Heart left ventricle (tissue), 16 donors: ENCODE results near the gene DEFB132. TPM values are rescaled to one million over a fixed set of nuclear protein-coding genes. Genes with fewer than 3 reads are reported as not detected.

Source experiments
- ATAC-seq, 4 donors: fragments of 200-7000 bp; cut with Tn5 transposase; one replicate each; pipeline ENCODE4 v1.9.1; 2020 to 2022; ENCODE audit warnings: moderate library complexity in 4 of 4, mild to moderate bottlenecking in 3 of 4, moderate number of reproducible peaks in 1 of 4
- DNase-seq, 5 donors: peaks; one replicate each; pipeline ENCODE4 v3.0.0-alpha.2; 2020
- H3K27ac ChIP-seq, 12 donors: fragments of 200-600 bp; sonication (generic) in 4 of 12; one replicate each; pipeline versions ENCODE4 v1.5.0 to v1.8.0; 2016 to 2022; ENCODE audit warnings: mild to moderate bottlenecking in 2 of 12
- H3K27me3 ChIP-seq, 9 donors: fragments of 200-600 bp; sonication (generic) in 2 of 9; one replicate each; pipeline versions ENCODE4 v1.5.1 to v1.8.0; 2016 to 2022; ENCODE audit warnings: mild to moderate bottlenecking in 3 of 9
- H3K36me3 ChIP-seq, 9 donors: fragments of 200-600 bp; sonication (generic) in 2 of 9; one replicate each; pipeline versions ENCODE4 v1.5.0 to v1.8.0; 2018 to 2022; ENCODE audit warnings: mild to moderate bottlenecking in 2 of 9
- H3K4me1 ChIP-seq, 12 donors: fragments of 200-600 bp; sonication (generic) in 4 of 12; one replicate each; pipeline versions ENCODE4 v1.5.0 to v1.8.0; 2016 to 2022; ENCODE audit warnings: mild to moderate bottlenecking in 3 of 12
- H3K4me3 ChIP-seq, 12 donors: fragments of 200-600 bp; sonication (generic) in 4 of 12; one replicate each; pipeline versions ENCODE4 v1.5.0 to v1.8.0; 2017 to 2022; ENCODE audit warnings: mild to moderate bottlenecking in 9 of 12, moderate library complexity in 4 of 12
- H3K9me3 ChIP-seq, 12 donors: fragments of 200-600 bp; sonication (generic) in 4 of 12; one replicate each; pipeline versions ENCODE4 v1.5.0 to v1.8.0; 2016 to 2022; ENCODE audit warnings: mild to moderate bottlenecking in 1 of 12
- POLR2A ChIP-seq, 2 donors: fragments of 450-650 bp; IDR thresholded peaks; one replicate each; pipeline ENCODE4 v1.6.1; 2017; ENCODE audit warnings: antibody characterized with exemption in 2 of 2, mild to moderate bottlenecking in 2 of 2, moderate library complexity in 2 of 2
- WGBS, 4 donors: extraction: QIAGEN DNeasy Blood & Tissue Kit in 2 of 4; methylation state at CpG; one replicate each; pipeline versions ENCODE4 v1.1.5 to v1.1.7; 2013 to 2018; 5-methylcytosine and 5-hydroxymethylcytosine counted together
- intact Hi-C, 10 donors: fragments of 100-400 bp; cut with DNase I; formaldehyde crosslinking; loops; one replicate each; pipeline versions ENCODE4 v1.11.1 to v1.14.2; 2022
- polyA plus RNA-seq, 2 donors: library from polyadenylated mRNA; stranded (reverse); fragments of 200-250 nt; gene quantifications; one replicate each; pipeline ENCODE4 v1.2.3, GENCODE V29; 2013
- total RNA-seq, 9 donors: library from RNA; depleted of rRNA in 2 of 9; stranded (reverse); fragments of >200 nt in 2 of 9; fragmentation: NEBNext Ultra II Directional in 3 of 9; extraction: Animal tissue kit (Norgen Biotek cat#: 25700) in 3 of 9; gene quantifications; one replicate each; pipeline versions ENCODE4 v1.1.0 to v1.2.4, GENCODE V29; 2016 to 2023
- TF ChIP-seq, protein P1 (sequence below), 12 donors: fragments of 200-600 bp; sonication (generic) in 4 of 12; IDR thresholded peaks; one replicate each; pipeline versions ENCODE4 v1.5.0 to v1.8.0; 2018 to 2022; ENCODE audit warnings: antibody characterized with exemption in 12 of 12, mild to moderate bottlenecking in 5 of 12
- donor health status: ischemic (EF 13 %, LVEDD 7.1; RV severe dilation, severe dysfunction).
- donor health status: healthy with polysubstance abuse.
- donor health status: DM: no; HTN: yes; CAD: no.
- donor health status: DM: no; HTN: no; CAD: no.
- donor health status: ischemic (EF 25% LVEDD 6.9; RV normal size, moderate dysfunction).
- donor health status: ischemic (EF 25% LVEDD 5.7; RV mildly dilated, moderate dysfunction).
- donor health status: healthy.
- donor health status: DM: yes; HTN: yes; CAD: no.
- donor health status: ischemic (EF 35%, LVEDD 5.7; RV mildly dilated, moderate dysfunction).
- donor health status: nonischemic (EF 11% LVEDD 7.7; RV severe dilation, severe dysfunction).
- donor health status: DM: yes; HTN: yes; CAD: no.
- donor health status: PGD.
- donor health status: ischemic (EF 29% LVEDD 5.4; RV normal size, mild dysfunction).
- donor health status: nonischemic (EF 23%, LVEDD 6.1; RV moderate dilation, normal function).

The DEFB132 gene
- total and polyA plus RNA-seq, 11 donors = 0.35 to 0.59 TPM; not detected in 9

DNA sequence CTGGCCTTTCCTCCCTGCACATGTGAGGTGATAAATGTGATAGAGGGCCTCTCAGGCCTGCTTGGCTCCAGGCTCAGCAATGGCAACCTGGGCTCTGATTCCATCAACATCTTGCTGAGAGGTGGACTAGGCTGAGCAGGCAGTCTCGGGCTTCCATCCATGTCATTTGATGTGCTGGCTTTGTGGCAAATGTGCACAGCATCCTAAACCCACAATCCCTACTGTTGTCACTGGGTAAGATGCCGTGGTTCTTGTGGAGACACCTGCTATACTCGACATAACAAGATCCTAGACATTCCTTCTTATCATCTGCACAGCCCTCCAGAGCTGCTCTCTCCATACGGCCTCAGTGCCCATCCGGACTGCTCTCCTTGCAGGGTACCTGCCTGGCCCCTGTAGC is 37.1 kb downstream of the DEFB132 start:
- 82 to 88% (median 86%) methylated on average over 5 of the region's 5 CpGs for WGBS, 4 donors
- intact Hi-C loops = loop anchor here in 1 of 10 donors (5.0 kb wide), 1 partner anchor 38 kb away; no protein-coding TSS in a partner anchor

DNA sequence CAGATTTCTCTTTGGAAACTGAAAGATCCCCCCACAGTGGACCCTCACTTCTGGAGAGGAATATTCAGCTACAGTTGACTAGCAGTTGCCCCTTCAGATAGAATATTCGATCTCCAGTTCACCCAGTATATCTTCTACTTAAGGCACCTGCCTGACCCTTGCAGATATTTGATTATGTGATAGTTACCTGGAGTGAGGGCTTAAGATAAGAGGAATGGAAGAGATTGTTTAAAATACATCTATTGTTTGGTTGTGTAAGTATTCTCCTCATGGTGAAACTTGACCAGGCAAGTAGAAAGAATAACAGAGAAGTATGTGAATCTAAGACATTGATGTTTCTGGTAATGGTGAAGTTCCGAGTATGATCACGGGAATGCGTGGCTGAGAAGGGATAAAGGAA is 38.3 kb downstream of the DEFB132 start:
- no peak overlapping the region for H3K4me3 ChIP-seq
- no peaks in the 10 kb centered on the region for H3K27me3 ChIP-seq
- WGBS, 4 donors = 79 to 91% (median 87%) methylated on average over 4 of the region's 4 CpGs
- DNase-seq (no peak), ATAC-seq (no peak)
- H3K36me3 ChIP-seq = peaks cover 0 to 4% (median 0%) of the 10 kb centered on the region in 9 donors
- H3K9me3 ChIP-seq = no peaks in the 10 kb centered on the region
- TF ChIP-seq, protein P1, sequence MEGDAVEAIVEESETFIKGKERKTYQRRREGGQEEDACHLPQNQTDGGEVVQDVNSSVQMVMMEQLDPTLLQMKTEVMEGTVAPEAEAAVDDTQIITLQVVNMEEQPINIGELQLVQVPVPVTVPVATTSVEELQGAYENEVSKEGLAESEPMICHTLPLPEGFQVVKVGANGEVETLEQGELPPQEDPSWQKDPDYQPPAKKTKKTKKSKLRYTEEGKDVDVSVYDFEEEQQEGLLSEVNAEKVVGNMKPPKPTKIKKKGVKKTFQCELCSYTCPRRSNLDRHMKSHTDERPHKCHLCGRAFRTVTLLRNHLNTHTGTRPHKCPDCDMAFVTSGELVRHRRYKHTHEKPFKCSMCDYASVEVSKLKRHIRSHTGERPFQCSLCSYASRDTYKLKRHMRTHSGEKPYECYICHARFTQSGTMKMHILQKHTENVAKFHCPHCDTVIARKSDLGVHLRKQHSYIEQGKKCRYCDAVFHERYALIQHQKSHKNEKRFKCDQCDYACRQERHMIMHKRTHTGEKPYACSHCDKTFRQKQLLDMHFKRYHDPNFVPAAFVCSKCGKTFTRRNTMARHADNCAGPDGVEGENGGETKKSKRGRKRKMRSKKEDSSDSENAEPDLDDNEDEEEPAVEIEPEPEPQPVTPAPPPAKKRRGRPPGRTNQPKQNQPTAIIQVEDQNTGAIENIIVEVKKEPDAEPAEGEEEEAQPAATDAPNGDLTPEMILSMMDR (IDR thresholded peaks at IDR 0.05) = no peak
- TF ChIP-seq POLR2A (IDR thresholded peaks at IDR 0.05) = no peak
- H3K4me1 ChIP-seq = peaks cover 10 to 47% (median 31%) of the 10 kb centered on the region in 12 donors
- H3K27ac ChIP-seq = no peak overlapping the region
- intact Hi-C loops = loop anchor here in 3 of 10 donors (2.0 to 5.0 kb wide), 3 partner anchors 29 to 36 kb away; partner anchors contain the start of gene SOX12 (in 1 of the 3)

More for the DNA sequence above, 37.1 kb downstream of the DEFB132 start:
- Histone ChIP-seq H3K36me3 (no peaks in the 10 kb centered on the region), H3K27ac (no peak overlapping the region), H3K4me3 (no peak overlapping the region), H3K4me1 (peaks cover 5 to 42% (median 24%) of the 10 kb centered on the region in 12 donors), H3K27me3 (no peaks in the 10 kb centered on the region), H3K9me3 (no peaks in the 10 kb centered on the region)
- TF ChIP-seq, protein P1 (IDR thresholded peaks at IDR 0.05) = no peak
- TF ChIP-seq POLR2A (IDR thresholded peaks at IDR 0.05) = no peak
- DNase-seq (no peak), ATAC-seq (no peak)

DNA sequence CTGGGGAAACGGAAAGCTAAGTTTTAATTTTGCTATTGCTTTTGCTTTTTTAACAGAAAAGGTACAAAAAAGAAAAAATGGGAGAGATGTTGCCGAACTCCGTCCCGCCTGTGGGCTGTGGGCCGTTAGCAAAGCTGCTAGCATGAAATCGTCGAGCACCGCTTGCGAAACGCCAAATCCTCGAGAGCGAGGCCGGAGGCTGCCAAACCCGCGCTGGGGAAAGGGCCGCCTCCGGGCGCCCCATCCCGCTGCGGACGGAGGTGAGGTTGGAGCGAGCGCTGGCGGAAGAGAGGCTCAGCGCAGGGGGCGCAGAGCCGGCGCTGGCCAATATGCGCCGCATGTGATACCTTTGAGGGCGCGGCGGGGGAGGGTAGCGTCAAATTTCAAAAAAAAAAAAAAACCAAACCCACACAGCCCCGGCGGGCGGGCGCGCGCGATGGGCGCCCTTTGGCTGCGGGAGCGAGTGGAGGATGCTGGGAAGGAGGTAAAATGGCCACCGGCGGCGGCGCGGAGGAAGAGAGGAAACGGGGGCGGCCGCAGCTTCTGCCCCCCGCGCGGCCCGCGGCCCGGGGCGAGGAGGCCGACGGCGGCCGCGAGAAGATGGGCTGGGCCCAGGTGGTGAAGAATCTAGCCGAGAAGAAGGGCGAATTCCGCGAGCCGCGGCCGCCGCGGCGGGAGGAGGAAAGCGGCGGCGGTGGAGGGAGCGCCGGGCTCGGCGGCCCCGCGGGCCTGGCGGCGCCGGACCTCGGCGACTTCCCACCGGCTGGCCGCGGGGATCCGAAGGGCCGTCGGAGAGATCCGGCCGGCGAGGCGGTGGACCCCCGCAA is 39.8 kb downstream of the DEFB132 start, which contains the start of gene ZCCHC3:
ZCCHC3 (plus strand) TSS at position 473 of the 827 bp plus-strand sequence; CDS start at position 490, 17 bp downstream.
- Histone ChIP-seq H3K36me3 (peaks cover 0 to 4% (median 0%) of the 10 kb centered on the region in 9 donors), H3K27ac (peak within 1 kb of the TSS; percentile 96 to 100 (median 99)), H3K27me3 (no peaks in the 10 kb centered on the region), H3K9me3 (no peaks in the 10 kb centered on the region), H3K4me1 (peaks cover 13 to 53% (median 36%) of the 10 kb centered on the region in 12 donors), H3K4me3 (peak within 1 kb of the TSS; percentile 66 to 99 (median 87))
- ATAC-seq = peak; percentile 83 to 93 (median 90)
- DNase-seq = peak; percentile 86 to 92 (median 90)
- intact Hi-C loops = loop anchor here in 3 of 10 donors (2.0 to 5.0 kb wide), 3 partner anchors 27 to 35 kb away; partner anchors contain the start of gene SOX12 (in 1 of the 3)
- TF ChIP-seq, protein P1 (IDR thresholded peaks at IDR 0.05) = peak in 5 of 12 donors; percentile 15 to 43 (median 27)
- peak in 1 of 2 donors; percentile 28 for TF ChIP-seq POLR2A (IDR thresholded peaks at IDR 0.05)
- WGBS, 4 donors = 0 to 1% (median 0%) methylated on average over 81 to 99 of the region's 99 CpGs
